H9 (cell line): ENCODE measurements around the gene RNF41. TPM values are rescaled to one million over a fixed set of nuclear protein-coding genes. Genes with fewer than 3 reads are reported as not detected.

ENCODE experiments used
- DNase-seq: peaks from one replicate; pipeline ENCODE4 v3.0.0-alpha.2; 2017
- H2AFZ ChIP-seq: one replicate; pipeline ENCODE4 v1.6.1; 2013; ENCODE audit warnings: mild to moderate bottlenecking, low read length, control low read depth, moderate library complexity
- H2AK5ac ChIP-seq: 2 replicates; pipeline ENCODE4 v1.6.1; 2013; ENCODE audit warnings: low read length, control low read depth, mixed read lengths; ENCODE audit not compliant: insufficient read length
- H2BK120ac ChIP-seq: one replicate; pipeline ENCODE4 v1.6.1; 2013; ENCODE audit warnings: low read depth, mild to moderate bottlenecking, low read length, control low read depth, inconsistent platforms; ENCODE audit not compliant: poor library complexity, severe bottlenecking
- H2BK12ac ChIP-seq: 2 replicates; pipeline ENCODE4 v1.6.1; 2013; ENCODE audit warnings: low read length, control low read depth, mixed read lengths, low read depth; ENCODE audit not compliant: insufficient read length
- H2BK15ac ChIP-seq: 2 replicates; pipeline ENCODE4 v1.6.1; 2013; ENCODE audit warnings: low read depth, low read length, control low read depth
- H2BK20ac ChIP-seq: one replicate; pipeline ENCODE4 v1.6.1; 2013; ENCODE audit warnings: low read depth, mild to moderate bottlenecking, low read length, control low read depth, inconsistent platforms; ENCODE audit not compliant: poor library complexity, severe bottlenecking
- H2BK5ac ChIP-seq: 2 replicates; pipeline ENCODE4 v1.6.1; 2013; ENCODE audit warnings: low read length, control low read depth, mixed read lengths; ENCODE audit not compliant: insufficient read length
- H3K14ac ChIP-seq: 2 replicates; pipeline ENCODE4 v1.6.1; 2013; ENCODE audit warnings: low read length, control low read depth; ENCODE audit not compliant: insufficient read depth
- H3K18ac ChIP-seq: 2 replicates; pipeline ENCODE4 v1.6.1; 2013; ENCODE audit warnings: low read depth, mild to moderate bottlenecking, mixed read lengths, low read length, control low read depth; ENCODE audit not compliant: insufficient read length
- H3K23ac ChIP-seq: 2 replicates; pipeline ENCODE4 v1.6.1; 2013; ENCODE audit warnings: low read length, control low read depth, mixed read lengths, low read depth; ENCODE audit not compliant: insufficient read length
- H3K23me2 ChIP-seq: 2 replicates; pipeline ENCODE4 v1.6.1; 2013; ENCODE audit warnings: low read depth, mild to moderate bottlenecking, mixed read lengths, low read length, control low read depth; ENCODE audit not compliant: insufficient read length, poor library complexity, severe bottlenecking
- H3K27ac ChIP-seq: 2 replicates; pipeline ENCODE4 v1.5.1; 2013; ENCODE audit warnings: low read length, control low read depth, mixed read lengths, low read depth; ENCODE audit not compliant: insufficient read length
- H3K27me3 ChIP-seq: 2 replicates; pipeline ENCODE4 v1.6.1; 2013; ENCODE audit warnings: low read length, control low read depth, inconsistent platforms; ENCODE audit not compliant: insufficient read depth
- H3K4ac ChIP-seq: 2 replicates; pipeline ENCODE4 v1.6.1; 2013; ENCODE audit warnings: low read depth, mild to moderate bottlenecking, control low read depth, inconsistent platforms, low read length, moderate library complexity
- H3K4me1 ChIP-seq: 2 replicates; pipeline ENCODE4 v1.6.1; 2013; ENCODE audit warnings: low read length, control low read depth, inconsistent platforms; ENCODE audit not compliant: insufficient read depth
- H3K4me2 ChIP-seq: 2 replicates; pipeline ENCODE4 v1.6.1; 2013; ENCODE audit warnings: low read length, control low read depth, mixed read lengths; ENCODE audit not compliant: insufficient read length, insufficient read depth
- H3K56ac ChIP-seq: 2 replicates; pipeline ENCODE4 v1.6.1; 2013; ENCODE audit warnings: low read depth, mild to moderate bottlenecking, mixed read lengths, low read length, control low read depth; ENCODE audit not compliant: insufficient read length
- H3K79me1 ChIP-seq: 2 replicates; pipeline ENCODE4 v1.6.1; 2013; ENCODE audit warnings: low read depth, mild to moderate bottlenecking, moderate library complexity, low read length, control low read depth, inconsistent platforms; ENCODE audit not compliant: insufficient read depth, poor library complexity, severe bottlenecking
- H3K79me2 ChIP-seq: 2 replicates; pipeline ENCODE4 v1.6.1; 2013; ENCODE audit warnings: low read length, control low read depth, inconsistent platforms; ENCODE audit not compliant: insufficient read depth
- H3K9ac ChIP-seq: 2 replicates; pipeline ENCODE4 v1.6.1; 2013; ENCODE audit warnings: low read length, control low read depth, mixed read lengths; ENCODE audit not compliant: insufficient read length; ENCODE audit errors: extremely low read depth
- H3K9me3 ChIP-seq: one replicate; pipeline ENCODE4 v1.6.1; 2013; ENCODE audit warnings: low read depth, low read length, inconsistent platforms; ENCODE audit not compliant: control insufficient read depth
- H3T11ph ChIP-seq: one replicate; pipeline ENCODE4 v1.6.1; 2013; ENCODE audit warnings: mild to moderate bottlenecking, low read length, control low read depth, inconsistent platforms
- H4K20me1 ChIP-seq: one replicate; pipeline ENCODE4 v1.6.1; 2013; ENCODE audit not compliant: control insufficient read depth, insufficient read length, insufficient read depth
- H4K5ac ChIP-seq: 2 replicates; pipeline ENCODE4 v1.6.1; 2013; ENCODE audit warnings: low read depth, mild to moderate bottlenecking, mixed read lengths, low read length, control low read depth; ENCODE audit not compliant: insufficient read length
- H4K8ac ChIP-seq: replicated peaks from 2 replicates; pipeline ENCODE4 v1.6.1; 2013; ENCODE audit warnings: low read length, control low read depth, mixed read lengths, low read depth; ENCODE audit not compliant: insufficient read length
- H4K91ac ChIP-seq: 2 replicates; pipeline ENCODE4 v1.6.1; 2013; ENCODE audit warnings: low read depth, mild to moderate bottlenecking, moderate library complexity, mixed read lengths, low read length, control low read depth; ENCODE audit not compliant: insufficient read length
- H3K27ac Mint-ChIP-seq, 3 experiments: 2 replicates in 2 of 3; 3 replicates in 1 of 3; pipeline ENCODE4 v1.8.0; 2020 to 2021; ENCODE audit warnings: mixed read lengths in 3 of 3, mild to moderate bottlenecking in 1 of 3, moderate library complexity in 1 of 3
- H3K27me3 Mint-ChIP-seq: 2 replicates; pipeline ENCODE4 v1.8.0; 2021; ENCODE audit warnings: low read depth, mild to moderate bottlenecking, moderate library complexity, mixed read lengths
- H3K36me3 Mint-ChIP-seq, 3 experiments: 2 replicates in 2 of 3; 3 replicates in 1 of 3; pipeline ENCODE4 v1.8.0; 2020 to 2021; ENCODE audit warnings: low read depth in 3 of 3, mixed read lengths in 3 of 3; ENCODE audit not compliant: insufficient read depth in 1 of 3
- H3K4me1 Mint-ChIP-seq, 2 experiments: 2 replicates each; pipeline ENCODE4 v1.8.0; 2020; ENCODE audit warnings: mixed read lengths in 2 of 2
- H3K4me3 Mint-ChIP-seq, 2 experiments: 2 replicates in 1 of 2; 3 replicates in 1 of 2; pipeline ENCODE4 v1.8.0; 2020 to 2021; ENCODE audit warnings: mild to moderate bottlenecking in 2 of 2, mixed read lengths in 2 of 2, moderate library complexity in 1 of 2
- H3K9me3 Mint-ChIP-seq, 2 experiments: 2 replicates in 1 of 2; 3 replicates in 1 of 2; pipeline ENCODE4 v1.8.0; 2020; ENCODE audit warnings: mild to moderate bottlenecking in 2 of 2, mixed read lengths in 2 of 2, moderate library complexity in 1 of 2
- WGBS: extraction: QIAGEN DNeasy Blood & Tissue Kit; methylation state at CpG from one replicate; pipeline ENCODE4 v1.1.7; 2013; ENCODE audit warnings: missing lambda C conversion rate, low lambda C conversion rate, mixed read lengths; ENCODE audit not compliant: insufficient read length; ENCODE audit errors: extremely low coverage; 5-methylcytosine and 5-hydroxymethylcytosine counted together
- total RNA-seq: library from RNA; stranded (reverse); gene quantifications from 2 replicates; pipeline ENCODE4 v1.2.1, GENCODE V29; 2021
- TF ChIP-seq, protein P1 (sequence below): fragments of 200-600 bp; sonication (generic); conservative IDR thresholded peaks from 3 replicates; pipeline ENCODE4 v1.8.0; 2021; ENCODE audit warnings: antibody characterized with exemption, mild to moderate bottlenecking

RNF41 gene
- total RNA-seq, 1 experiment from 2014 or later: 60.8 TPM

DNA sequence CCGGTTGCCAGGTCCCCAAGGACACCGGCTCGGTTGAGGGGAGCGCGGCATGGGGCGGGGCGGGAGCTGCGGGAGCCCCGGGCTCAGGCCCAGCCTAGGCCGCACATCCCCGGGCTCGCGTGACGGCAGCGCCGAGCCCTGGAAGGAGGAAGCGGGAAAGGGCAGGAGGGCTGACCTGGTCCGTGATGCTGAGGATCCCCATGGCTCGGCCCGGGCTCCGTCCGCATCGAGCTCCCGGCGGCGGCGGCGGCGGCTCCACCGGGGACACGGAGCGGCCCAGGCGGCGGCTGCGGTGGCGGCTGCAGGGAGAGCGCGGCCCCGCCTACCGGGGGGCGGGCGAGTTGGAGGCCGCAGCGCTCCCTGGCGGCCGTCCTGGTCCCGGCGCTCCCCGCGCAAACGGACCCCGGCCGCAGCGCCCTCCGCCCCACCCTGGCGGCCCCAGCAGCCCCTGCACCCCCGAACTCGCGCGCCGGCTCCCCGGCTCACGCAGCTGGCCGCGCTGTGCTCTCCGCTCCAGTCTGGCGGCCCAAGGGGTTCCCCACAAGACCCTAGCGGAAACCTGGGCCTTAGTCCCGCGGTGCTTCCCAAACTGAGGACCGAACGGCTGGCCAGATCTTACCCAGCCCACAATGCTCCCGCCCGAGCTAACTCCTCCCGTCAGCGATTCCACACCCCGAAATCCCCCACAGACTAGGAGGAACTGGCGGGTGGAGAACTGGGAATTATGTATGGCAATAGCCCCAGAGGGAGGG is 36.5 kb upstream of the RNF41 start, which contains the start of gene ANKRD52:
Gene ANKRD52 (minus strand): TSS at position 317 of the 752 bp plus-strand sequence. CDS start 115 bp downstream, at position 202.
- Histone ChIP-seq H4K20me1 (no peaks in the 10 kb centered on the region), H3K27ac (no peak within 1 kb of the TSS), H2AFZ (peak within 1 kb of the TSS; percentile 49), H2BK5ac (no peak within 1 kb of the TSS), H4K5ac (no peak within 1 kb of the TSS), H3K4ac (no peak within 1 kb of the TSS), H3K9me3 (no peaks in the 10 kb centered on the region), H3K56ac (no peak within 1 kb of the TSS), H3K27me3 (no peaks in the 10 kb centered on the region), H2BK15ac (no peak within 1 kb of the TSS), H3K14ac (peak within 1 kb of the TSS; percentile 71; the same call in 1 of the 2 replicates), H3K79me1 (no peaks in the 10 kb centered on the region), H3K23ac (no peak within 1 kb of the TSS), H2BK20ac (no peak within 1 kb of the TSS), H3K9ac (peak within 1 kb of the TSS; percentile 73), H3K4me2 (peak within 1 kb of the TSS; percentile 93), H3K23me2 (no peaks in the 10 kb centered on the region), H3K18ac (no peak within 1 kb of the TSS), H3K4me1 (no peaks in the 10 kb centered on the region), H4K91ac (no peak within 1 kb of the TSS), H2AK5ac (no peak within 1 kb of the TSS), H3T11ph (no peak within 1 kb of the TSS), H2BK12ac (no peak within 1 kb of the TSS), H2BK120ac (no peak within 1 kb of the TSS), H4K8ac (no peak within 1 kb of the TSS), H3K79me2 (no peaks in the 10 kb centered on the region)
- TF ChIP-seq, protein P1, sequence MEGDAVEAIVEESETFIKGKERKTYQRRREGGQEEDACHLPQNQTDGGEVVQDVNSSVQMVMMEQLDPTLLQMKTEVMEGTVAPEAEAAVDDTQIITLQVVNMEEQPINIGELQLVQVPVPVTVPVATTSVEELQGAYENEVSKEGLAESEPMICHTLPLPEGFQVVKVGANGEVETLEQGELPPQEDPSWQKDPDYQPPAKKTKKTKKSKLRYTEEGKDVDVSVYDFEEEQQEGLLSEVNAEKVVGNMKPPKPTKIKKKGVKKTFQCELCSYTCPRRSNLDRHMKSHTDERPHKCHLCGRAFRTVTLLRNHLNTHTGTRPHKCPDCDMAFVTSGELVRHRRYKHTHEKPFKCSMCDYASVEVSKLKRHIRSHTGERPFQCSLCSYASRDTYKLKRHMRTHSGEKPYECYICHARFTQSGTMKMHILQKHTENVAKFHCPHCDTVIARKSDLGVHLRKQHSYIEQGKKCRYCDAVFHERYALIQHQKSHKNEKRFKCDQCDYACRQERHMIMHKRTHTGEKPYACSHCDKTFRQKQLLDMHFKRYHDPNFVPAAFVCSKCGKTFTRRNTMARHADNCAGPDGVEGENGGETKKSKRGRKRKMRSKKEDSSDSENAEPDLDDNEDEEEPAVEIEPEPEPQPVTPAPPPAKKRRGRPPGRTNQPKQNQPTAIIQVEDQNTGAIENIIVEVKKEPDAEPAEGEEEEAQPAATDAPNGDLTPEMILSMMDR: peak; percentile 76
- peaks cover 20% of the 10 kb centered on the region in 2 experiments for H3K4me1 Mint-ChIP-seq
- H3K4me3 Mint-ChIP-seq: peak within 1 kb of the TSS; percentile 93 to 97
- H3K27me3 Mint-ChIP-seq: peaks cover 2% of the 10 kb centered on the region; the same call in 1 of the 2 replicates
- no peaks in the 10 kb centered on the region; a peak in 1 of 5 replicates for H3K9me3 Mint-ChIP-seq
- DNase-seq: peak; percentile 79
- peak within 1 kb of the TSS; percentile 76 to 92 (median 82) for H3K27ac Mint-ChIP-seq
- H3K36me3 Mint-ChIP-seq: peaks cover 23 to 35% (median 34%) of the 10 kb centered on the region in 3 experiments; a peak in 6 of 7 replicates
- WGBS: no CpG with 5 or more reads among the region's 78 CpGs
